K562 (cell line): ENCODE measurements around the gene HOXC4.

Experiments
- CREB5 ChIP-seq: fragments of 250-450 bp; sonication (Bioruptor Pico); IDR thresholded peaks from 2 replicates; pipeline ENCODE4 v1.5.0; 2020; ENCODE audit warnings: mild to moderate bottlenecking
- EWSR1 ChIP-seq: fragments of 450-650 bp; IDR thresholded peaks from 2 replicates; pipeline ENCODE4 v1.6.1; 2018; ENCODE audit warnings: borderline replicate concordance, mild to moderate bottlenecking, low read depth, moderate library complexity; ENCODE audit not compliant: partially characterized antibody
- FOXM1 ChIP-seq, 2 experiments: fragments of 450-650 bp in 1 of 2; sonication (generic) in 1 of 2; formaldehyde crosslinking in 1 of 2; IDR thresholded peaks; 2 replicates each; pipeline versions ENCODE4 v1.6.1 to v1.9.0; 2017 to 2022; ENCODE audit warnings: low read depth in 2 of 2, mild to moderate bottlenecking in 2 of 2, missing genetic modification reagents in 1 of 2, moderate library complexity in 1 of 2
- NR1H2 ChIP-seq: sonication (generic); formaldehyde crosslinking; IDR thresholded peaks from 2 replicates; pipeline ENCODE4 v1.4.0; 2020; ENCODE audit warnings: mild to moderate bottlenecking, missing genetic modification reagents
- POLR2AphosphoS5 ChIP-seq: IDR thresholded peaks from 2 replicates; pipeline ENCODE4 v1.6.1; 2011; ENCODE audit warnings: mild to moderate bottlenecking, low read depth, low read length, moderate library complexity; ENCODE audit not compliant: control insufficient read depth, insufficient read depth
- RAD21 ChIP-seq, 2 experiments: fragments of 250-450 bp in 1 of 2; fragments of 450-650 bp in 1 of 2; sonication (Bioruptor Pico) in 1 of 2; formaldehyde crosslinking in 1 of 2; IDR thresholded peaks in 1 of 2; conservative IDR thresholded peaks in 1 of 2; 2 replicates each; pipeline versions ENCODE4 v1.4.0 to v1.8.0; 2020 to 2022; ENCODE audit warnings: mild to moderate bottlenecking in 2 of 2, moderate library complexity in 1 of 2
- ZNF3 ChIP-seq: fragments of 250-450 bp; sonication (Bioruptor Pico); IDR thresholded peaks from 2 replicates; pipeline ENCODE4 v1.5.0; 2021; ENCODE audit warnings: mild to moderate bottlenecking, moderate library complexity
- ZNF444 ChIP-seq: fragments of 250-450 bp; sonication (Bioruptor Pico); IDR thresholded peaks from 2 replicates; pipeline ENCODE4 v1.4.0; 2020; ENCODE audit warnings: mild to moderate bottlenecking, moderate library complexity

GRCh38 chr12:54039417-54040147 is 14.1 kb upstream of the HOXC4 start:
- TF ChIP-seq ZNF3 (CRISPR knock-in tag) (no peak), EWSR1 (no peak), RAD21 (CRISPR knock-in tag; conservative IDR thresholded peaks at IDR 0.05 in 1 of 2, IDR thresholded peaks at IDR 0.05 in 1 of 2) (no peak), POLR2AphosphoS5 (no peak), CREB5 (CRISPR knock-in tag) (no peak), ZNF444 (no peak), FOXM1 (IDR thresholded peaks at IDR 0.05; ENCODE audit: low read depth) (no peak), FOXM1 (CRISPR knock-in tag; IDR thresholded peaks at IDR 0.05; ENCODE audit: low read depth) (no peak), NR1H2 (CRISPR knock-in tag) (no peak)
